Measurements from ENCODE around the gene C6orf132.

C6orf132 gene

GRCh38 chr6:42142118-42142835 is at the start of gene C6orf132:
Gene C6orf132, minus strand, starts transcription at chr6:42142620. Its CDS starts 176 bp downstream, at chr6:42142444.
- peak within 1 kb of the TSS; percentile 49 to 63 for H3K4me3 ChIP-seq (replicated peaks in 1 of 2; ENCODE audit: low read depth in 2 of 2, low read length in 2 of 2)
- no peak for TF ChIP-seq CTCF (IDR thresholded peaks at IDR 0.05; ENCODE audit: low read depth, low read length)
- no peak for DNase-seq (ENCODE audit: low read depth in 2 of 2)

- no peak overlapping the region for H3K4me3 ChIP-seq (replicated peaks in 1 of 2; ENCODE audit: low read depth in 2 of 2, low read length in 2 of 2)
- peak; percentile 58 to 62 for DNase-seq (ENCODE audit: low read depth in 2 of 2)
- no peak for TF ChIP-seq CTCF (IDR thresholded peaks at IDR 0.05; ENCODE audit: low read depth, low read length)
These were observed 48.2 kb upstream of the C6orf132 start for GRCh38 chr6:42190554-42191183.

GRCh38 chr6:42188406-42188805 is 46.0 kb upstream of the C6orf132 start:
- TF ChIP-seq CTCF (IDR thresholded peaks at IDR 0.05; ENCODE audit: low read depth, low read length), result no peak
- no peak for DNase-seq (ENCODE audit: low read depth in 2 of 2)
- H3K4me3 ChIP-seq (replicated peaks in 1 of 2; ENCODE audit: low read depth in 2 of 2, low read length in 2 of 2), result no peak overlapping the region

GRCh38 chr6:42185597-42185996 is 43.2 kb upstream of the C6orf132 start:
- no peak for DNase-seq (ENCODE audit: low read depth in 2 of 2)
- no peak for TF ChIP-seq CTCF (IDR thresholded peaks at IDR 0.05; ENCODE audit: low read depth, low read length)
- no peak overlapping the region for H3K4me3 ChIP-seq (replicated peaks in 1 of 2; ENCODE audit: low read depth in 2 of 2, low read length in 2 of 2)

GRCh38 chr6:42184475-42184874 is 42.1 kb upstream of the C6orf132 start:
- no peak overlapping the region for H3K4me3 ChIP-seq (replicated peaks in 1 of 2; ENCODE audit: low read depth in 2 of 2, low read length in 2 of 2)
- no peak for TF ChIP-seq CTCF (IDR thresholded peaks at IDR 0.05; ENCODE audit: low read depth, low read length)
- no peak for DNase-seq (ENCODE audit: low read depth in 2 of 2)

- TF ChIP-seq CTCF (IDR thresholded peaks at IDR 0.05; ENCODE audit: low read depth, low read length), result no peak
- no peak overlapping the region for H3K4me3 ChIP-seq (replicated peaks in 1 of 2; ENCODE audit: low read depth in 2 of 2, low read length in 2 of 2)
- DNase-seq (ENCODE audit: low read depth in 2 of 2), result no peak
These were observed 39.7 kb upstream of the C6orf132 start for GRCh38 chr6:42182101-42182500.

Data from cardiac fibroblast (primary cell).